ENCODE data around the gene LARP4.
"Not testable (repeated sequence)": the region's sequence is repeated elsewhere in the genome, so short reads cannot be mapped to it uniquely, and the experiment has no call there.

LARP4 gene

GRCh38 chr12:50400638-50401499, at the start of gene LARP4:
Gene LARP4, plus strand, starts transcription at chr12:50400885. Its CDS starts 126 bp downstream, at chr12:50401011.
- peak; percentile 89 for DNase-seq

GRCh38 chr12:50351120-50352043, 49.3 kb upstream of the LARP4 start:
- no peak for DNase-seq

GRCh38 chr12:50353404-50353803, 47.3 kb upstream of the LARP4 start:
- DNase-seq = no peak

- no peak for DNase-seq
Observed at GRCh38 chr12:50353869-50354593, 46.7 kb upstream of the LARP4 start.

- no peak for DNase-seq
Observed at GRCh38 chr12:50354908-50355307, 45.8 kb upstream of the LARP4 start.

- no peak for DNase-seq
Observed at GRCh38 chr12:50355365-50355764, 45.3 kb upstream of the LARP4 start.

- no peak for DNase-seq
Observed at GRCh38 chr12:50362671-50363070, 38.0 kb upstream of the LARP4 start.

- no peak for DNase-seq
Observed at GRCh38 chr12:50363141-50363540, 37.5 kb upstream of the LARP4 start.

GRCh38 chr12:50365709-50366406, 34.8 kb upstream of the LARP4 start:
- no peak for DNase-seq

GRCh38 chr12:50370672-50371071, 30.0 kb upstream of the LARP4 start:
- not testable (repeated sequence) for DNase-seq

- no peak for DNase-seq
Observed at GRCh38 chr12:50375802-50376201, 24.9 kb upstream of the LARP4 start.

GRCh38 chr12:50380761-50381325, 19.8 kb upstream of the LARP4 start:
- DNase-seq = no peak

GRCh38 chr12:50387487-50387886, 13.2 kb upstream of the LARP4 start:
- no peak for DNase-seq

- DNase-seq = no peak
Observed at GRCh38 chr12:50387972-50388478, 12.7 kb upstream of the LARP4 start.

GRCh38 chr12:50388793-50389192, 11.9 kb upstream of the LARP4 start:
- DNase-seq = not testable (repeated sequence)

- no peak for DNase-seq
Observed at GRCh38 chr12:50390316-50390741, 10.4 kb upstream of the LARP4 start.

- no peak for DNase-seq
Observed at GRCh38 chr12:50394469-50395029, 6.1 kb upstream of the LARP4 start.

- no peak for DNase-seq
Observed at GRCh38 chr12:50397117-50397650, 3.5 kb upstream of the LARP4 start.

GRCh38 chr12:50398931-50399330, 1.8 kb upstream of the LARP4 start:
- DNase-seq = no peak

- no peak for DNase-seq
Observed at GRCh38 chr12:50400104-50400637, 514 bp upstream of the LARP4 start.
